Ovary (tissue), 9 donors: ENCODE data around the gene GNPDA1. TPM values are rescaled to one million over a fixed set of nuclear protein-coding genes. Genes with fewer than 3 reads are reported as not detected.

Experiments
- DNase-seq, 5 donors: peaks; one replicate each; pipeline ENCODE4 v3.0.0-alpha.2; 2019 to 2020
- H3K27ac ChIP-seq, 2 donors: fragments of 200-600 bp; one replicate each; pipeline versions ENCODE4 v1.5.1 to v1.8.0; 2019 to 2022
- H3K27me3 ChIP-seq: fragments of 200-600 bp; one replicate; pipeline ENCODE4 v1.8.0; 2022
- H3K36me3 ChIP-seq: fragments of 200-600 bp; sonication (generic); one replicate; pipeline ENCODE4 v1.5.1; 2019
- H3K4me1 ChIP-seq: one replicate; pipeline ENCODE4 v1.8.1; 2013; ENCODE audit warnings: mild to moderate bottlenecking, moderate library complexity; ENCODE audit not compliant: insufficient read depth
- H3K4me3 ChIP-seq: fragments of 200-600 bp; sonication (generic); one replicate; pipeline ENCODE4 v1.5.1; 2017
- H3K9me3 ChIP-seq, 2 donors: fragments of 200-600 bp in 1 of 2; sonication (generic) in 1 of 2; one replicate each; pipeline versions ENCODE4 v1.5.1 to v1.8.1; 2013 to 2019; ENCODE audit warnings: mild to moderate bottlenecking in 1 of 2, moderate library complexity in 1 of 2
- CTCF ChIP-seq, 3 donors: fragments of 450-650 bp in 2 of 3; fragments of 200-600 bp in 1 of 3; IDR thresholded peaks; one replicate each; pipeline versions ENCODE4 v1.5.1 to v1.8.0; 2016 to 2022; ENCODE audit warnings: antibody characterized with exemption in 3 of 3, mild to moderate bottlenecking in 1 of 3
- EP300 ChIP-seq: sonication (generic); formaldehyde crosslinking; IDR thresholded peaks from one replicate; pipeline ENCODE4 v1.6.1; 2017; ENCODE audit warnings: antibody characterized with exemption
- POLR2A ChIP-seq: fragments of 450-650 bp; IDR thresholded peaks from one replicate; pipeline ENCODE4 v1.6.1; 2017; ENCODE audit warnings: antibody characterized with exemption, mild to moderate bottlenecking, moderate library complexity
- WGBS, 3 donors: extraction: QIAGEN DNeasy Blood & Tissue Kit in 1 of 3; methylation state at CpG; one replicate each; pipeline versions ENCODE4 v1.1.5 to v1.1.7; 2013 to 2017; 5-methylcytosine and 5-hydroxymethylcytosine counted together
- intact Hi-C, 4 donors: fragments of 100-400 bp; cut with DNase I; formaldehyde crosslinking; loops; one replicate each; pipeline versions ENCODE4 v1.11.0 to v1.15.1; 2022 to 2023
- polyA plus RNA-seq, 2 donors: library from polyadenylated mRNA; stranded (reverse); fragments of 200-250 nt in 1 of 2; fragments of 350-450 nt in 1 of 2; fragmentation: Illumina TruSeq in 1 of 2; extraction: RNeasy Lipid Tissue Mini Kit (QIAGEN cat#74804) in 1 of 2; gene quantifications; one replicate each; pipeline ENCODE4 v1.2.3, GENCODE V29; 2013 to 2014
- total RNA-seq, 7 donors: library from RNA; depleted of rRNA in 2 of 7; stranded (reverse); fragments of >200 nt in 2 of 7; fragmentation: NEBNext Ultra II Directional in 3 of 7; extraction: Animal tissue kit (Norgen Biotek cat#: 25700) in 3 of 7; gene quantifications; one replicate each; pipeline versions ENCODE4 v1.1.0 to v1.2.4, GENCODE V29; 2016 to 2023
- donor health status: DM: no; HTN: no; CAD: no; lungs with moderate emphysema.
- donor health status: DM: no; HTN: no; CAD: no.
- donor health status: Bipolar disorder and iron deficiency.
- donor health status: DM: yes; HTN: yes; CAD: no.
- donor health status: DM: no; HTN: no; CAD: no.
- donor health status: DM: yes; HTN: yes; CAD: no.

GNPDA1 gene
- total and polyA plus RNA-seq, 9 donors = 20.3 to 108 (median 35.1) TPM

- H3K36me3 ChIP-seq = no peaks in the 10 kb centered on the region
Measured at GRCh38 chr5:141992349-141992963, 20.4 kb downstream of the GNPDA1 start.

GRCh38 chr5:141989720-141990119 lies 23.1 kb downstream of the GNPDA1 start:
- no peaks in the 10 kb centered on the region for H3K4me1 ChIP-seq
- no peaks in the 10 kb centered on the region for H3K27me3 ChIP-seq
- H3K4me3 ChIP-seq = no peak overlapping the region
- no peaks in the 10 kb centered on the region for H3K9me3 ChIP-seq
- intact Hi-C loops = no loop called here
- no peaks in the 10 kb centered on the region for H3K36me3 ChIP-seq
- no peak overlapping the region for H3K27ac ChIP-seq
- DNase-seq = no peak
- TF ChIP-seq CTCF (IDR thresholded peaks at IDR 0.05) = no peak
- no peak for TF ChIP-seq POLR2A
- TF ChIP-seq EP300 = no peak
- WGBS, 3 donors = 0 to 51% (median 3%) methylated on average over 1 of the region's 1 CpG

More at GRCh38 chr5:141992349-141992963, 20.4 kb downstream of the GNPDA1 start:
- intact Hi-C loops = loop anchor here in 1 of 4 donors (1.0 kb wide), 1 partner anchor 153 kb away; no protein-coding TSS in a partner anchor
- TF ChIP-seq POLR2A = no peak
- TF ChIP-seq CTCF (IDR thresholded peaks at IDR 0.05) = peak; percentile 42 to 66 (median 65)
- Histone ChIP-seq H3K9me3 (no peaks in the 10 kb centered on the region), H3K4me1 (no peaks in the 10 kb centered on the region), H3K27ac (peak overlapping the region in 1 of 2 donors; percentile 15), H3K4me3 (no peak overlapping the region), H3K27me3 (no peaks in the 10 kb centered on the region)
- WGBS, 3 donors = 6 to 12% (median 8%) methylated on average over 2 of the region's 2 CpGs
- peak; percentile 61 to 79 (median 72) for DNase-seq

DNA sequence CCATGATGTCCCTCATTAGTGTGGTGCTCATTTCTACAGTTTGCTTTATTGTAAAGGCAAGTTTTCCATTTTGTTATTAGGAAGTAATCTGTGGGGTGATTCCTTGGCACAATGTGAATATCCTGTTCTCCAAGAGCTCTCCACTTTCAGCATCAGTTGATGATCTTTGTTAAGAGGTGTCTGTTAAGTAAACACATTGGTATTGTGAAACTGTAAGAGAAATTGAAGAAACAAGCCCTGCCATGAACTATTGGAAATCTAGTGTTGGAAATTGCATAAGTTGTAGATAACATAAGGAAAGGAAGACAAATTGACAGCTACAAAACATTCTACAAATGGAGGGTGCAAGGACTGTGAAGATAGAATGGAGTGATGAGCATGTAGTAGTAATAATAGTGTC lies 26.8 kb downstream of the GNPDA1 start:
- H3K9me3 ChIP-seq = no peaks in the 10 kb centered on the region
- no peak for TF ChIP-seq CTCF (IDR thresholded peaks at IDR 0.05)
- TF ChIP-seq POLR2A = no peak
- TF ChIP-seq EP300 = no peak
- no peak overlapping the region for H3K27ac ChIP-seq
- H3K4me3 ChIP-seq = no peak overlapping the region
- no peak for DNase-seq
- H3K4me1 ChIP-seq = no peaks in the 10 kb centered on the region
- H3K36me3 ChIP-seq = no peaks in the 10 kb centered on the region
- no peaks in the 10 kb centered on the region for H3K27me3 ChIP-seq
- intact Hi-C loops = no loop called here

DNA sequence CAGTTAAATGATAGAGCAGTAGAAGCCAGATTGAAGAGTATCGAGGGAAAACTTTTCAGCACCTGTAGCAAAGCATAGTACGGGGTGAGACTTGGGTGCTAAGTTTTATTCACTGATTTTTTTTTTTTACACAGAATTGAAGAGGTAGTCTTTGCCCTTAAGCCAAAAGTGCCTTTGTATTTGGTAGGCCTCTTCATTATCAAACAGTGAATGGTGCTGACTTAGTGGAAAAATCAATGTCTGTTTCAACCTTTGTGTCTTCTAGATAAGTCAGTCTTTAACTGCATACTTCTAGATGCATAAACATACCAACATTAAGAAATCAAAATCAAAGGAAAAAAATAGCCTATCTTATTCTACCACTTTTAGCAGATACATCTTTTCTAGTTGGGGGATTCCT lies 30.2 kb downstream of the GNPDA1 start:
- H3K36me3 ChIP-seq = no peaks in the 10 kb centered on the region
- no peaks in the 10 kb centered on the region for H3K27me3 ChIP-seq
- no peak overlapping the region for H3K27ac ChIP-seq
- intact Hi-C loops = no loop called here
- no peak for DNase-seq
- no peak overlapping the region for H3K4me3 ChIP-seq
- H3K4me1 ChIP-seq = no peaks in the 10 kb centered on the region
- TF ChIP-seq CTCF (IDR thresholded peaks at IDR 0.05) (no peak), POLR2A (no peak), EP300 (no peak)
- no peaks in the 10 kb centered on the region for H3K9me3 ChIP-seq
- WGBS, 3 donors = 48 to 73% (median 49%) methylated on average over 2 of the region's 2 CpGs
